ENCODE results near the gene KIF21B.

The KIF21B gene

DNA sequence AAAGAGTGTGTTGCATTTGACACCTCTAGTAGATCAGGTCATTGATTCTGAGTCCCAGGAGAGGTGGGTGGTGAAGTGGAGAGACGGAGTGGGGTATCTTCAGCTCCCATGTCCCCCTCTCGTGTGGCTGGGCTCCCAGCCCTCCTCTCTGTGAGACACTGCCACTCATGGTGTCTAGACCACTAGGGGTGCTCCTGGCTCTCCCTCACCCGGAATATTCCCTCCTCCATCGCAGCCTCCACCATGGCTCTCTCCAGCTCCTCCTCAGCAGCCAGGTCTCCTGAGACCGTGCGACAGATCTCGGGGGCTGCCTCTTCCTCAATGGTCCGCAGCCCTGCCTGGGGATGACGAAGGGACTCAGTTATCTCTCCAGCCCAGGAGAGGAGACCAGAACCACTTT, 20.6 kb upstream of the KIF21B start:
- no peak for DNase-seq

DNA sequence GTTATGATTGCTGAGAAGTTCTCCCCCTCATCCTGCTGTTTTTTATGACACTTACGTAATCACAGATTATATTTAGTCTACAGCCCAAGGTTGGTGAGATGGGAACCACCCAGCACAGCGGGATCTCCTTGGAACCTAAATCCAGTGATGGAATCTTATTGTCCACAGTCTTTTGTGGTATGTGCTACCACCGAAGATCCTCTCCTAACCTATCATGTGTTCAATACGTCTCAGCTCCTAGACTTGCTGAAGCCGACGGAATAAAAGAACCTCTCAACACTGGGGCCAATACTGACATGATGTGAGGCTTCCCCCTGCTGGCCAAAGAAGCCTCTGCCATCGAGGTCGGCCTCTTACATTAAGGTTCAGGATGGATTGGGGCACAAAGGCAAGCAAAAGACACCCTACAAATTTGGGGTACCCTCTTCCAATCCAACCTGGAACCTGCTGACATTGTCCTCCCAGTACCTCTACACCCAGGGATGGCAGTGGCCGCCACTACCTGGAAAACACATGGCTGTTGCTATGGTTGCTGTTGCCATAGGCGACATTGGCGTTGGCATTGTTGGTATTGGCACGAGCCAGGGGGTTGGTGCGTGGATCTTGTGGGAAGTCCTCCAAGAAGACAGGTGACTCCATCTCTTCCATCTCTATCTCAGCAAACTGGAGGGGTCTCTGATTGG, 19.4 kb upstream of the KIF21B start:
- peak; percentile 70 for DNase-seq

DNA sequence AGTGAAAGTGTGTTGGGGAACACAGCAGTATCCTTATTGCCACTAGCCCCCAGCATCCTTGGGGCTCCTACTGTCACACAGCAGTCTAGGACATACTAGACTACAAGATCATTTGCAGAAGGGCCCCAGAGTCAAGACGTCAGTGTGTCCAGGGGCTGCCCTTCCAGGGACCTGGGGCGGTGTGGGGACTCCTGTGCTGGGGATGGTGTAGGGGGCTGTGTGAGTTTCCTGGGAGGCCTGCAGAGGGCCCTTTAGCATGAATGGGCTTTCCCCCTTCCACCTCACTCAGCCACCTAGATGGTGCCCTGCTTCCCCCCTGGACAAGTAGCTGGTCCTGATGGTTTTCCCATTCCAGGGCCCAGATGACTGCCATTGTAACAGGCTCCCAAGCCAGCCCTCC, 17.5 kb upstream of the KIF21B start:
- no peak for DNase-seq

- no peak for DNase-seq
Observed at GRCh38 chr1:201039876-201040275, 16.4 kb upstream of the KIF21B start.

DNA sequence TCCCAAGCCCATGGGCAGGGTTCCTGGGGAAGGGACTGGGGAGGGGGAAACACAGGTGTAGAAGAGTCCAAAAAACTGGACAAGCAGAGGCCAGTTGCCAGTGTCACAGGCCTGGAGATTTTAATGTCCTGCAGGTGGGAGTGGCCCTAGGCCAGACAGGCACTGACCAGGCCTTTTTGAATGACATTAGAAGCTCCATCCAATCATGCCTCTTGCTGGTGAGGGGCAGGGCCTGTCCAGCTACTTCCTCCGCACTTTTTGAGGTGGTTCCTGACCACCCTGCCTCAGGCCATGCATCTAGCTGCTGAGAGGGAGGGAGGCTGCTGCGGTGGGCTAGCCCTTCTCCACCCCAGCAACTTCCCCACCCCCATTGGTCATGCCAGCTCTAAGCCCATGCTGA, 15.9 kb upstream of the KIF21B start:
- no peak for DNase-seq

DNA sequence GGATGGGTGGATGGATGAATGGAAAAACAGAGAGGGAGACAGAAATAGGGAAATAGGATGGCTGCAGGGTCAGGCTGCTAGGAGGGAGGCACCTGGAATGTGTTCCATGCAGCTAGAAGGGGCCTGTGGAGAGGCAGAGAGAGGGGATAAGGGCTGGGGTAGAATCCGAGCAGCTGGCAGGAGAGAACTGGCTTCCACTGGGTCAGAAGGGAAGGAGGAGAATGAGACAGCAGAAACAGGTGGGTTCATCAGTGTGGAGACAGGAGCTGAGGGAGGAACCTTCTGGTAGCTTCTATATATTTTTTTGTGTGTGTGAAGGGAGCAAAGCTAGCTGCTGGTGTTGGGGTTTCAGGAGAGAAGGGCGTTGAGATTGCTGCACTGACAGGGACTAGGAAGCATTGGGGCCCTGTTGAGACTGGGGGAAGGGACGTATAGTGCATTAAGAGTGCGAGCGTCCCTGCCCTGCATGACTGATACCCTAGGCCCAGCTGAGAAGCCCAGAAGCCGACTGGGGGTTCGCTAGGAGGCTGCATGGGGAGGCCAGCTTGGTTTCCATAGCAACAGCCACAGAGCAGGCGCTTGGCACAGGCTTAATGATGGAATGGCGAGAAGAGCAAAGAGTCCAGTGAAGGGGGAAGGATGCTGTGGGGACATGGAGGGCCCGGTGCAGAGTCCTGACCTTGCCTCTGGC, 14.8 kb upstream of the KIF21B start:
- no peak for DNase-seq

DNA sequence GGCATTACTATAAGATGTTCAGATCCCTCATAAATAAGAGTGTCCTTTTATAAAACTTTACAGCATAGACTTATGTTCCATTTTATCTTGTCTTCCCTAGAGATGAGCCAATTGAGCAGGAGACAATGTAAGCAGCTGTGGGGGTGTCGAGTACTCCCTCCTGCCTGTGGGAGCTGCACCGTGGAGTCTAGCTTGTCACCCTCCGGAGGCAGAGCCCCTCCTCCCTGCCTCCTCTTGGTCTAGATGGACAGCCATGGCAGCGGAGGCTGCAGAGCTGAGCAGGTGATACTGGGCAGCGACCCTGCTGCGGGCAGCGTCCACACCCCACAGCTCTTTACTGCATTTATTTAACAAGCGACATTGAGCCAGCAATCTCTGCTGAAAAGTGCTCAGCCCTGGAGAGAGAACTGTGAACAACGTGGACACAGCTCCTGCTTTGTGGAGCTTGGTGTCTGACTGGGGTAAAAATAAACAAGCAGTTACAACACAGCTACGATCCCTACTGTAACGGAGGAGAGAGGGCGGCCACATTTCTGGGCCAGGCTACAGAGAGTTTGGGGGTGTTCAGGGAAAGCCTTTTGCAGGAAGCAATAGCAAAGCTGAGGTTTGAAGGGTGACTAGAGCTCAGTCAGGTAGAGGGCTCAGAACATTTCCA, 12.8 kb upstream of the KIF21B start:
- DNase-seq: no peak

- DNase-seq: no peak
Observed at GRCh38 chr1:201034671-201035070, 11.2 kb upstream of the KIF21B start.

DNA sequence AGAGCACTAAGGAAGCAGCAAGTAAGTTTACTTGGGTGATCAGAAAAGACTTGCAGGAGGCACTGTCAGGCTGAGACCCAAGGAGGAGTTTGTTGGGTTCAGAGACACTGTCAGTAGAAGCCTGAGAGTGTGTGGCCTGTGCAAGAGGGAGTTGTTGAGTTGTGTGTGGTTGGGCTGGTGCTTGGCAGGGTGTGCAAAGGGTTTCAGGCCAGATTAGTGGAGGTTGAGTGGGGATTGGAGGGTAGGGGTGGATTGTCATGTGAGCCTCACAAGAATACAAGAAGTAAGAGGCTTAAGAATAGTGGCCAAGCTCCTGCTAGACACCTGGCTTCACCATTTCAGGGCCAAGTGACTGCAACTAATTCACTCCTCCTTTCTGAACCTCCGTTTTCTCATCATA, 8.9 kb upstream of the KIF21B start:
- DNase-seq: no peak

GRCh38 chr1:201028461-201028889, 5.0 kb upstream of the KIF21B start:
- DNase-seq: no peak

DNA sequence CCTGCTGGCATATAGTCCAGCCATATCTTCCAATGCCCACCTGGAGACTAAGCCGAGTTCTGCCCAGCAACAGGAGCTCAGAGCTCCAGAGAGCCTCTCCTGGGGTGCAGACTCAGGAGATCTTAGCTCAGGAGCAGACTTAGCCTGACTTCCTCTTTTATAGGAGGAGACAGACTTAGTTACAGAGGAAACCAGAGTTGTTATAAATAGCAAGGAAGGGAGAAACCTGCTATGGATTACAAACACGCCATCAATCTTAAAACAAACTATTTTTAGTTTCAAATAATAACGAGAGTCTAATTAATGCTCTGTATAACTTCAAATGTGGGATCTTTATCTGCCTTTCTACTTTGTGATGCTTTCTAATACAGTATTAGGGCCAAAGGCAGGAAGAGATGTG, 3.3 kb upstream of the KIF21B start:
- DNase-seq: no peak

- DNase-seq: no peak
Observed at GRCh38 chr1:201026234-201026633, 2.7 kb upstream of the KIF21B start.

GRCh38 chr1:201025571-201026002, 2.1 kb upstream of the KIF21B start:
- DNase-seq: no peak

GRCh38 chr1:201024625-201024998, 1.1 kb upstream of the KIF21B start:
- no peak for DNase-seq

GRCh38 chr1:201023920-201024624, 558 bp upstream of the KIF21B start:
- DNase-seq: no peak

- DNase-seq: peak; percentile 7
Observed at GRCh38 chr1:201022820-201023516, 546 bp downstream of the KIF21B start.

- peak; percentile 25 for DNase-seq
Observed at GRCh38 chr1:201022493-201022819, 1.1 kb downstream of the KIF21B start.

- DNase-seq: no peak
Observed at GRCh38 chr1:201021630-201022492, 1.7 kb downstream of the KIF21B start.

GRCh38 chr1:201020721-201021629, 2.5 kb downstream of the KIF21B start:
- peak; percentile 54 for DNase-seq

DNA sequence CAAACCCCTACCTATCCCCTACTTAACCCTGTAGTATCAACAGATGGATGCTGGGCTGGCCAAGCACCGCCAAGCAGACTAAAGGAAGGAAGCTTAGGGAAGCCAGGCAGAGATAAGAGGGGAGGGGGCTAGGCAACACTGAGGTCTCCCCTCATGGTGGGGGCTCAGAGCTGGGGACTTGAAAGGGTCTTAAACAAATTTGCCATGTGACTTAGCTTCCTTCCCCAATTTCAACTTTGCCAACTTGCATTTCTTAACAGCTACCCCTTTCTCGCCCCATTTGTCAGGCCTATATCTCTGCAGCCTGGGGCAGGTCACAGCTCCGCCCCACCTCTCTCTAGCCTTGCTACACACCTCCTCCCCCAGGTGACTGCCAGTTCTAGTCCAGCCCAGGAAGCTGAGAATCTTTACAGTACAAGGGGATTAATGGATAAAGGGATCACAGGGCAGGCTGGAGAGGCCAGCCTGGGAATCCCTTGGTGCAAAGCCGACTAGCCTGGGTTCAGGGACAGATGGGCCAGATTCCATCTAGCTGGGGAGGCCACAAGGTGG, 3.4 kb downstream of the KIF21B start:
- DNase-seq: peak; percentile 7

All from hematopoietic multipotent progenitor cell treated with erythropoietin and hydrocortisone succinate and interleukin-3 and kit ligand, for 8 days (in vitro differentiated cells).